Prostate gland (tissue), 2 donors: ENCODE data around the gene PSME2. TPM values are rescaled to one million over a fixed set of nuclear protein-coding genes. Genes with fewer than 3 reads are reported as not detected.

ENCODE experiments used
- DNase-seq: peaks from one replicate; pipeline ENCODE4 v3.0.0-alpha.2; 2019; ENCODE audit warnings: low spot score
- H3K27ac ChIP-seq, 2 donors: fragments of 200-600 bp; sonication (generic); 2 replicates each; pipeline ENCODE4 v1.5.1; 2017 to 2019
- H3K27me3 ChIP-seq: fragments of 200-600 bp; sonication (generic); replicated peaks from 2 replicates; pipeline ENCODE4 v1.5.1; 2019; ENCODE audit not compliant: insufficient read depth
- H3K36me3 ChIP-seq, 2 donors: fragments of 200-600 bp; sonication (generic); 1 replicate in 1 of 2; 2 replicates in 1 of 2; pipeline versions ENCODE4 v1.5.1 to v1.8.1; 2017 to 2019
- H3K4me1 ChIP-seq: fragments of 200-600 bp; sonication (generic); replicated peaks from 2 replicates; pipeline ENCODE4 v1.5.1; 2019
- H3K4me3 ChIP-seq, 2 donors: fragments of 200-600 bp; sonication (generic); 2 replicates each; pipeline ENCODE4 v1.5.1; 2017 to 2019
- H3K9me3 ChIP-seq: fragments of 200-600 bp; sonication (generic); 2 replicates; pipeline ENCODE4 v1.5.1; 2017
- POLR2A ChIP-seq: fragments of 450-650 bp; IDR thresholded peaks from one replicate; pipeline ENCODE4 v1.6.1; 2016; ENCODE audit warnings: antibody characterized with exemption, mild to moderate bottlenecking
- POLR2AphosphoS5 ChIP-seq: sonication (generic); formaldehyde crosslinking; IDR thresholded peaks from one replicate; pipeline ENCODE4 v1.6.1; 2017; ENCODE audit warnings: antibody characterized with exemption
- WGBS: methylation state at CpG from one replicate; pipeline ENCODE4 v1.1.5; 2018; 5-methylcytosine and 5-hydroxymethylcytosine counted together
- intact Hi-C: fragments of 100-400 bp; cut with DNase I; formaldehyde crosslinking; loops from one replicate; pipeline ENCODE4 v1.14.2; 2022
- total RNA-seq, 2 donors: library from RNA; depleted of rRNA; stranded (reverse); fragments of >200 nt; gene quantifications; one replicate each; pipeline ENCODE4 v1.1.0, GENCODE V29; 2016
- TF ChIP-seq, protein P1 (sequence below), 4 experiments: fragments of 200-600 bp in 2 of 4; fragments of 450-650 bp in 2 of 4; sonication (generic) in 2 of 4; IDR thresholded peaks; 1 replicate in 3 of 4; 2 replicates in 1 of 4; pipeline ENCODE4 v1.5.1; 2016 to 2019; ENCODE audit warnings: antibody characterized with exemption in 4 of 4, mild to moderate bottlenecking in 2 of 4, moderate library complexity in 2 of 4

Gene PSME2
- total RNA-seq, 2 donors from 2014 or later = 34.5 to 89.3 TPM

DNA sequence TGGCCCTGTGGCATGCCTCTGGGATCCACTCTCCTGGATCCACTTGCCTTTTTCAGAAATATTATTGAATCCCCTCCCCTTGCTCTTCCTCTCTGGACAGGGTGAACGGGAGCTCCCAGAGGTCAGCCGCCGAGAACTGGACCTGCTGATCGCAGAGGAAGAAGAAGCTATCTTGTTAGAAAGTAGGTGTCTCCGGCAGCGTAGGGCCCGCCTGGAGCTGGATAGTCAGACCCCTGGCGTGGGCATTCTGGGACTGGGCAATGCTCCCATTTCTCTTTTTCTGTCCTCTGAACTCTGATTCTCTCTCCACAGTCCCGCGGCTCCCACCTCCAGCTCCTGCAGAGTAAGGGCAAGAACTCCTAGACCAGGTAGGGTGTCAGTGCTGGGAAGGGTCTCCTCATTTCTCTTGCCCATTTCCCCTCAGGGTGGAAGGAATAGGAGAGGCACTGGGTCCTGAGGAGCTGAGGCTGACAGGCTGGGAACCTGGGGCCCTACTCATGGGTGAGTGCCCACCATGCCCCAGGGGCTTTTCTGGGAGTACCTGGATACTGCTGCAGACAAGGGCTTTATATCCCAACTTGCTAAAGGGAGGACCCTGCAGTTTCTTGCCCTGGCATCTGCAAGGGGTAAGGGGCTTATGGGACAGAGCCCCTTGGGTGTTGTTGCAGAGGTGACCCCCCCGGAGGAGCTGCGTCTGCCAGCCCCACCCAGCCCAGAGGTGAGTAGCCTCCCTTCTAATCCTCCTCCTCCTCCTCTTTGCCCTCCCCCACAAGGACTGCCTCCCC, 30.8 kb upstream of the PSME2 start:
- intact Hi-C loops = no loop called here
- Histone ChIP-seq H3K27me3 (no peaks in the 10 kb centered on the region), H3K9me3 (no peaks in the 10 kb centered on the region), H3K27ac (no peak overlapping the region), H3K36me3 (no peaks in the 10 kb centered on the region), H3K4me1 (peaks cover 3% of the 10 kb centered on the region), H3K4me3 (no peak overlapping the region)
- 92% methylated on average over 12 of the region's 12 CpGs for WGBS
- DNase-seq = no peak
- no peak for TF ChIP-seq POLR2AphosphoS5
- TF ChIP-seq POLR2A = no peak
- TF ChIP-seq, protein P1, sequence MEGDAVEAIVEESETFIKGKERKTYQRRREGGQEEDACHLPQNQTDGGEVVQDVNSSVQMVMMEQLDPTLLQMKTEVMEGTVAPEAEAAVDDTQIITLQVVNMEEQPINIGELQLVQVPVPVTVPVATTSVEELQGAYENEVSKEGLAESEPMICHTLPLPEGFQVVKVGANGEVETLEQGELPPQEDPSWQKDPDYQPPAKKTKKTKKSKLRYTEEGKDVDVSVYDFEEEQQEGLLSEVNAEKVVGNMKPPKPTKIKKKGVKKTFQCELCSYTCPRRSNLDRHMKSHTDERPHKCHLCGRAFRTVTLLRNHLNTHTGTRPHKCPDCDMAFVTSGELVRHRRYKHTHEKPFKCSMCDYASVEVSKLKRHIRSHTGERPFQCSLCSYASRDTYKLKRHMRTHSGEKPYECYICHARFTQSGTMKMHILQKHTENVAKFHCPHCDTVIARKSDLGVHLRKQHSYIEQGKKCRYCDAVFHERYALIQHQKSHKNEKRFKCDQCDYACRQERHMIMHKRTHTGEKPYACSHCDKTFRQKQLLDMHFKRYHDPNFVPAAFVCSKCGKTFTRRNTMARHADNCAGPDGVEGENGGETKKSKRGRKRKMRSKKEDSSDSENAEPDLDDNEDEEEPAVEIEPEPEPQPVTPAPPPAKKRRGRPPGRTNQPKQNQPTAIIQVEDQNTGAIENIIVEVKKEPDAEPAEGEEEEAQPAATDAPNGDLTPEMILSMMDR (IDR thresholded peaks at IDR 0.05) = no peak

DNA sequence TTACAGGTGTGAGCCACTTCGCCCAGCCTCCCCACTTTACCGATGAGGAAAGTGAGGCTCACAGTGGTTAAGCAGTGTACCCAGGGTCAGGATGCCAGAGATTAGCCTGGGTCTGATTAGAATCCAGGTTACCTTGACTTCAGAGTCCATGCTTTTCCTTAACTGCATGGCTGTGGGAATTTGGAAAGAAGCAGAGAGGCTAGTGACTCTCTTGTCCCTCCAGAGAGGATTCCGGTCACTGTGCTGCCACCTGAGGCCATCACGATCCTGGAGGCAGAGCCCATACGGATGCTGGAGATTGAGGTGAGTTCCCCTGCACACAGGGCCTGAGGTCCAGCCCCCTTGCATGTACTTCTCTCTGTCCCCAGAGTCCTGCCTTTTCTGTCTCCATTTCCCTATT, 30.2 kb upstream of the PSME2 start:
- intact Hi-C loops = no loop called here
- Histone ChIP-seq H3K27ac (no peak overlapping the region), H3K9me3 (no peaks in the 10 kb centered on the region), H3K4me1 (peaks cover 3% of the 10 kb centered on the region), H3K4me3 (no peak overlapping the region), H3K36me3 (no peaks in the 10 kb centered on the region), H3K27me3 (no peaks in the 10 kb centered on the region)
- no peak for DNase-seq
- TF ChIP-seq, protein P1 (IDR thresholded peaks at IDR 0.05) = no peak
- TF ChIP-seq POLR2A = no peak
- TF ChIP-seq POLR2AphosphoS5 = no peak
- WGBS = 90% methylated on average over 5 of the region's 5 CpGs

DNA sequence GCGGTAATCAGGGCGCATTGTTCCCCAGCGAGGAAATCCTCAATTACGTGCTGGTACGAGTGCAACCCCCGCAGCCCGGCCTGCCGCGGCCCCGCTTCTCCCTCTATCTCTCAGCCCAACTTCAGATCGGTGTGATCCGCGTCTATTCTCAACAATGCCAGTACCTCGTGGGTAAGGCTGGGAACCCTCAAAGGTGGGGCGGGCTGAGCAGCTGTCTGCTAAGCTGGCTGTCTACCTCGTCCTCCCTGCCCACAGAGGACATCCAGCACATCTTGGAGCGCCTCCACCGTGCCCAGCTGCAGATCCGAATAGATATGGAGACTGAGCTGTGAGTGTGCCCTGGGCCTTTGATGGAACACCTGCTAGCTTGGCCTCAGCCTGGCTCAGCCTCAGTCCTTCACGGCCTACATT, 26.5 kb upstream of the PSME2 start:
- H3K36me3 ChIP-seq = peaks cover 0 to 10% of the 10 kb centered on the region in 2 donors
- WGBS = 56% methylated on average over 19 of the region's 20 CpGs
- DNase-seq = no peak
- no peak overlapping the region for H3K27ac ChIP-seq
- no peaks in the 10 kb centered on the region for H3K27me3 ChIP-seq
- no peaks in the 10 kb centered on the region for H3K4me1 ChIP-seq
- no peak overlapping the region for H3K4me3 ChIP-seq
- no peaks in the 10 kb centered on the region for H3K9me3 ChIP-seq
- no peak for TF ChIP-seq POLR2A
- TF ChIP-seq POLR2AphosphoS5 = no peak
- TF ChIP-seq, protein P1 (IDR thresholded peaks at IDR 0.05) = no peak
- intact Hi-C loops = no loop called here

DNA sequence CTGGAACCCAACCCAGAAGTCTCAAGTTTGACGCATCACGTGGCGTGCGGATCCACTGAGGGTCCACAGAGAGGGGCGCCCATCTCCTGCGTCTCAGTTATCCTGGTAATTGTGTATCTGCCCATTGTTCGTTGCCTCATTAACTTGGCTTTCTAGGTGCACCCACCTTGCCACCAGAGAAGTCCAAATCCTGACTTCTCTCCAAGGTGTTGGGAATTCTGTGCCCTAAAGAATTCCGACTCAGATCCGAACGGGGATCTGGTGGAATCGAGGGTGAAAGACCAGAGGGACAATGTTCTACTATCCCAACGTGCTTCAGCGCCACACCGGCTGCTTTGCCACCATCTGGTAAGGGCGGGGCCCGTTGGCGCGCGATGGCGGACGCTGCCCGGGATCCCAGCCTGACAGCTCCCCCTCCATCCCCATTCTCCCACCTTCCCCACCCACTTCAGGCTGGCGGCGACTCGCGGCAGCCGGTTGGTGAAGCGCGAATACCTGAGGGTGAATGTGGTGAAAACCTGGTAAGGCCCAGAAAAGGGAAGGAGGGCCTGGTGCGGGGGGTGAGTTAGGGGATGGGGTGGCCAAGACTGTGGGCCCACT, 26.0 kb upstream of the PSME2 start:
- Histone ChIP-seq H3K27me3 (no peaks in the 10 kb centered on the region), H3K36me3 (peaks cover 0 to 10% of the 10 kb centered on the region in 2 donors), H3K4me3 (peak overlapping the region; percentile 16 to 29), H3K9me3 (no peaks in the 10 kb centered on the region), H3K4me1 (no peaks in the 10 kb centered on the region), H3K27ac (no peak overlapping the region)
- no peak for DNase-seq
- no peak for TF ChIP-seq POLR2A
- TF ChIP-seq POLR2AphosphoS5 = no peak
- TF ChIP-seq, protein P1 (IDR thresholded peaks at IDR 0.05) = no peak
- WGBS = 18% methylated on average over 30 of the region's 30 CpGs
- intact Hi-C loops = no loop called here
